ENCODE results near the gene C12orf75. TPM values are rescaled to one million over a fixed set of nuclear protein-coding genes. Genes with fewer than 3 reads are reported as not detected.
A peak's percentile ranks its signal among the peaks of the same experiment; 100 is the strongest.

The C12orf75 gene
- total RNA-seq, 1 donor from 2014 or later: 41.6 TPM

- no peak for DNase-seq (ENCODE audit: low spot score in 2 of 2)
- FAIRE-seq: no peak
Observed at GRCh38 chr12:105365231-105365630, 34.7 kb downstream of the C12orf75 start.

- FAIRE-seq: no peak
Observed at GRCh38 chr12:105368047-105368646, 37.7 kb downstream of the C12orf75 start.

GRCh38 chr12:105369014-105369413 is 38.5 kb downstream of the C12orf75 start:
- FAIRE-seq: no peak
- no peak for DNase-seq (ENCODE audit: low spot score in 2 of 2)

More at GRCh38 chr12:105368047-105368646, 37.7 kb downstream of the C12orf75 start:
- DNase-seq (ENCODE audit: low spot score in 2 of 2): no peak

- no peak for FAIRE-seq
Observed at GRCh38 chr12:105374303-105374702, 43.8 kb downstream of the C12orf75 start.

GRCh38 chr12:105377077-105377476 is 46.6 kb downstream of the C12orf75 start:
- no peak for FAIRE-seq

More at GRCh38 chr12:105374303-105374702, 43.8 kb downstream of the C12orf75 start:
- DNase-seq (ENCODE audit: low spot score in 2 of 2): no peak

GRCh38 chr12:105378911-105379310 is 48.4 kb downstream of the C12orf75 start:
- FAIRE-seq (no peak), DNase-seq (ENCODE audit: low spot score in 2 of 2) (no peak)

More at GRCh38 chr12:105377077-105377476, 46.6 kb downstream of the C12orf75 start:
- DNase-seq (ENCODE audit: low spot score in 2 of 2): no peak

- no peak for FAIRE-seq
Observed at GRCh38 chr12:105382771-105383622, 52.5 kb downstream of the C12orf75 start.

GRCh38 chr12:105384220-105384619 is 53.7 kb downstream of the C12orf75 start:
- no peak for FAIRE-seq
- DNase-seq (ENCODE audit: low spot score in 2 of 2): no peak

More at GRCh38 chr12:105382771-105383622, 52.5 kb downstream of the C12orf75 start:
- DNase-seq (ENCODE audit: low spot score in 2 of 2): peak; percentile 42 to 64

- DNase-seq (ENCODE audit: low spot score in 2 of 2): no peak
Observed at GRCh38 chr12:105384916-105385535, 54.5 kb downstream of the C12orf75 start.

GRCh38 chr12:105386431-105386830 is 55.9 kb downstream of the C12orf75 start:
- DNase-seq (ENCODE audit: low spot score in 2 of 2): no peak
- no peak for FAIRE-seq

More at GRCh38 chr12:105384916-105385535, 54.5 kb downstream of the C12orf75 start:
- FAIRE-seq: no peak

GRCh38 chr12:105391231-105391630 is 60.7 kb downstream of the C12orf75 start:
- no peak for FAIRE-seq
- no peak for DNase-seq (ENCODE audit: low spot score in 2 of 2)

GRCh38 chr12:105393587-105393986 is 63.1 kb downstream of the C12orf75 start:
- FAIRE-seq (no peak), DNase-seq (ENCODE audit: low spot score in 2 of 2) (no peak)

GRCh38 chr12:105396024-105396423 is 65.5 kb downstream of the C12orf75 start:
- DNase-seq (ENCODE audit: low spot score in 2 of 2) (no peak), FAIRE-seq (no peak)

GRCh38 chr12:105396983-105397382 is 66.5 kb downstream of the C12orf75 start:
- FAIRE-seq: no peak

GRCh38 chr12:105398930-105399329 is 68.4 kb downstream of the C12orf75 start:
- FAIRE-seq (no peak), DNase-seq (ENCODE audit: low spot score in 2 of 2) (no peak)

More at GRCh38 chr12:105396983-105397382, 66.5 kb downstream of the C12orf75 start:
- DNase-seq (ENCODE audit: low spot score in 2 of 2): no peak

- DNase-seq (ENCODE audit: low spot score in 2 of 2) (no peak), FAIRE-seq (no peak)
Observed at GRCh38 chr12:105399428-105400081, 69.1 kb downstream of the C12orf75 start.

- no peak for DNase-seq (ENCODE audit: low spot score in 2 of 2)
- FAIRE-seq: no peak
Observed at GRCh38 chr12:105400227-105400626, 69.7 kb downstream of the C12orf75 start.

GRCh38 chr12:105401198-105401597 is 70.7 kb downstream of the C12orf75 start:
- no peak for DNase-seq (ENCODE audit: low spot score in 2 of 2)
- FAIRE-seq: no peak

- DNase-seq (ENCODE audit: low spot score in 2 of 2) (no peak), FAIRE-seq (no peak)
Observed at GRCh38 chr12:105402366-105402765, 71.9 kb downstream of the C12orf75 start.

- FAIRE-seq (no peak), DNase-seq (ENCODE audit: low spot score in 2 of 2) (no peak)
Observed at GRCh38 chr12:105403095-105403494, 72.6 kb downstream of the C12orf75 start.
